AG04450 (cell line): ENCODE measurements around the gene OSM. TPM values are rescaled to one million over a fixed set of nuclear protein-coding genes. Genes with fewer than 3 reads are reported as not detected.

Experiments used
- CTCF ChIA-PET: fragments of 300-600, 350-600 bp; formaldehyde crosslinking; extraction: SDS; loops from one replicate; lab custom pipeline; 2022; ENCODE audit warnings: antibody characterized with exemption, inconsistent platforms; lab: Charles Lee
- POLR2A ChIA-PET: fragments of 350-600 bp; formaldehyde crosslinking; extraction: SDS; loops from one replicate; lab custom pipeline; 2021; ENCODE audit warnings: antibody characterized with exemption, inconsistent platforms; lab: Yijun Ruan, JAX
- DNase-seq: peaks from one replicate; pipeline ENCODE4 v3.0.0-alpha.2; 2011; ENCODE audit warnings: low read depth, low spot score
- H3K27ac ChIP-seq: one replicate; pipeline ENCODE4 v1.5.1; 2012; ENCODE audit warnings: low read depth, low read length, control low read depth
- H3K27me3 ChIP-seq: one replicate; pipeline ENCODE4 v1.6.0; 2012; ENCODE audit warnings: low read length; ENCODE audit not compliant: control insufficient read depth, insufficient read depth
- H3K4me3 ChIP-seq: 2 replicates; pipeline ENCODE4 v1.5.1; 2011; ENCODE audit warnings: mild to moderate bottlenecking, low read depth, low read length, control low read depth
- H3K9me3 ChIP-seq: 2 replicates; pipeline ENCODE4 v1.5.1; 2012; ENCODE audit warnings: low read length; ENCODE audit not compliant: control insufficient read depth, insufficient read depth
- CTCF ChIP-seq: IDR thresholded peaks from 2 replicates; pipeline ENCODE4 v1.5.1; 2011; ENCODE audit warnings: low read depth, low read length, control low read depth, inconsistent platforms
- polyA plus RNA-seq: library from polyadenylated mRNA; depleted of rRNA; stranded (reverse); fragments of >200 nt; gene quantifications from 2 replicates; pipeline ENCODE4 v1.2.3, GENCODE V29; 2011

OSM gene
- polyA plus RNA-seq, 1 experiment, result not detected

- CTCF ChIA-PET, result interaction anchor here (0.6 to 2.2 kb wide), 4 partner anchors 13 to 143 kb away, joined by 4 to 18 read pairs (median 4); partner anchors contain the start of gene CASTOR1
- no peaks in the 10 kb centered on the region for H3K27me3 ChIP-seq
- no peak for TF ChIP-seq CTCF
- peak overlapping the region; percentile 77 for H3K27ac ChIP-seq
- POLR2A ChIA-PET, result interaction anchor here (0.6 to 2.3 kb wide), 6 partner anchors 15 to 136 kb away, joined by 3 to 10 read pairs (median 4); no protein-coding TSS in a partner anchor
- peaks cover 4% of the 10 kb centered on the region; the same call in 1 of the 2 replicates for H3K9me3 ChIP-seq
- no peak overlapping the region for H3K4me3 ChIP-seq
- DNase-seq, result no peak
Observed at GRCh38 chr22:30250661-30251267, 15.9 kb downstream of the OSM start.

GRCh38 chr22:30250039-30250565 is 16.5 kb downstream of the OSM start:
- H3K27ac ChIP-seq, result peak overlapping the region; percentile 77
- DNase-seq, result no peak
- ChIA-PET POLR2A (interaction anchor here (0.9 to 2.3 kb wide), 4 partner anchors 15 to 54 kb away, joined by 3 to 10 read pairs (median 4); no protein-coding TSS in a partner anchor), CTCF (interaction anchor here (0.6 to 2.2 kb wide), 3 partner anchors 39 to 142 kb away, joined by 4 to 18 read pairs (median 5); partner anchors contain the start of gene CASTOR1)
- H3K4me3 ChIP-seq, result no peak overlapping the region
- H3K27me3 ChIP-seq, result no peaks in the 10 kb centered on the region
- H3K9me3 ChIP-seq, result peaks cover 6% of the 10 kb centered on the region; the same call in 1 of the 2 replicates
- no peak for TF ChIP-seq CTCF

GRCh38 chr22:30249049-30250038 is 17.3 kb downstream of the OSM start:
- TF ChIP-seq CTCF, result no peak
- peak overlapping the region; percentile 77 for H3K27ac ChIP-seq
- POLR2A ChIA-PET, result no interaction called here
- DNase-seq, result no peak
- CTCF ChIA-PET, result interaction anchor here (0.5 to 2.2 kb wide), 4 partner anchors 10 to 151 kb away, joined by 3 to 18 read pairs (median 4); partner anchors contain the start of gene CASTOR1
- H3K27me3 ChIP-seq, result no peaks in the 10 kb centered on the region
- H3K9me3 ChIP-seq, result peaks cover 6% of the 10 kb centered on the region; the same call in 1 of the 2 replicates
- H3K4me3 ChIP-seq, result no peak overlapping the region

- no peak for TF ChIP-seq CTCF
- POLR2A ChIA-PET, result no interaction called here
- no peak overlapping the region for H3K4me3 ChIP-seq
- peak overlapping the region; percentile 21 for H3K27ac ChIP-seq
- DNase-seq, result no peak
- no peaks in the 10 kb centered on the region for H3K27me3 ChIP-seq
- CTCF ChIA-PET, result interaction anchor here (0.5 to 1.2 kb wide), 2 partner anchors 9 to 140 kb away, joined by 3 read pairs; no protein-coding TSS in a partner anchor
- peaks cover 11% of the 10 kb centered on the region; the same call in 1 of the 2 replicates for H3K9me3 ChIP-seq
Observed at GRCh38 chr22:30248484-30248883, 18.2 kb downstream of the OSM start.
